ENCODE results near the gene IFIT5. TPM values are rescaled to one million over a fixed set of nuclear protein-coding genes. Genes with fewer than 3 reads are reported as not detected.
"Not testable (repeated sequence)": the region's sequence is repeated elsewhere in the genome, so short reads cannot be mapped to it uniquely, and the experiment has no call there.

The IFIT5 gene
- total RNA-seq, 1 donor from 2014 or later, result 42.9 TPM

DNA sequence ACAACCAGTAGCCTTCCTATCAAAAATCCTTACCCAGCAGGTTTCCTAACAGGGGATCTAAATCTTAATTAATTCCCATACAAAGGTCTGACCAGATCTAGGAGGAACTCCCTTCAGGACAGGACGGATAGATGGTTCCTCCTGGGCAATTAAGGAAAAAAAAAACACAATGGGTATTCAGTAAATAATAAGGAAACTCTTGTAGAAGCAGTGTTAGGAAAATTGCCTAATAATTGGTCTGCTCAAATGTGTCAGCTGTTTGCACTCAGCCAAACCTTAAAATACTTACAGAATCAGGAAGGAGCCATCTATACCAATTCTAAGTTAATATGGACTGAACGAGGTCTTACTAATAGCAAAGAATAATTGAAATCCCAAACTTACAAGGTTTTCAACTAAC is 3.2 kb upstream of the IFIT5 start:
- not testable (repeated sequence) for H3K27me3 Mint-ChIP-seq (ENCODE audit: low read depth, unreplicated experiment); H3K27me3 ChIP-seq (ENCODE audit: insufficient read depth, low read length); H3K9ac ChIP-seq (ENCODE audit: low read length); H3K36me3 ChIP-seq (ENCODE audit: insufficient read depth, low read length); DNase-seq (ENCODE audit: low read depth); H3K4me1 Mint-ChIP-seq (ENCODE audit: low read depth, unreplicated experiment); H3K4me1 ChIP-seq (ENCODE audit: insufficient read depth, low read length); H4K20me1 ChIP-seq (ENCODE audit: insufficient read depth, low read length); H3K9me3 ChIP-seq (ENCODE audit: insufficient read depth, low read depth, low read length); H2AFZ ChIP-seq (ENCODE audit: low read depth, low read length); H3K4me3 Mint-ChIP-seq (ENCODE audit: unreplicated experiment); H3K4me2 ChIP-seq (ENCODE audit: low read length); H3K27ac Mint-ChIP-seq (ENCODE audit: unreplicated experiment); FAIRE-seq; H3K4me3 ChIP-seq (ENCODE audit: insufficient read depth, low read depth, low read length); H3K27ac ChIP-seq (ENCODE audit: low read depth, low read length)
- Mint-ChIP-seq H3K9me3 (ENCODE audit: unreplicated experiment) (peaks cover 16% of the 10 kb centered on the region), H3K36me3 (ENCODE audit: low read depth, unreplicated experiment) (peaks cover 35% of the 10 kb centered on the region)
- peaks cover 11% of the 10 kb centered on the region for H3K79me2 ChIP-seq (ENCODE audit: insufficient read depth, low read length)

DNA sequence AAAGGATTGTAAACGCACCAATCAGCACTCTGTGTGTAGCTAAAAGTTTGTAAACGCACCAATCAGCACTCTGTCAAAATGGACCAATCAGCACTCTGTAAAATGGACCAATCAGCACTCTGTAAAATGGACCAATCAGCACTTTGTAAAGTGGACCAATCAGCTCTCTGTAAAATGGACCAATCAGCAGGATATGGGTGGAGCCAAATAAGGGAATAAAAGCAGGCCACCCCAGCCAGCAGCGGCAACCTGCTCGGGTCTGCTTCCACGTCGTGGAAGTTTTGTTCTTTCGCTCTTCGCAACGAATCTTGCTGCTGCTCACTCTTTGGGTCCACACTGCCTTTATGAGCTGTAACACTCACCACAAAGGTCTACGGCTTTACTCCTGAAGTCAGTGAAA is 2.1 kb upstream of the IFIT5 start:
- not testable (repeated sequence) for H3K9ac ChIP-seq (ENCODE audit: low read length); H2AFZ ChIP-seq (ENCODE audit: low read depth, low read length); H3K27me3 Mint-ChIP-seq (ENCODE audit: low read depth, unreplicated experiment); H3K9me3 ChIP-seq (ENCODE audit: insufficient read depth, low read depth, low read length); H3K36me3 ChIP-seq (ENCODE audit: insufficient read depth, low read length); H3K4me1 Mint-ChIP-seq (ENCODE audit: low read depth, unreplicated experiment); H3K4me1 ChIP-seq (ENCODE audit: insufficient read depth, low read length); H3K27ac Mint-ChIP-seq (ENCODE audit: unreplicated experiment); H3K27me3 ChIP-seq (ENCODE audit: insufficient read depth, low read length); H3K4me3 ChIP-seq (ENCODE audit: insufficient read depth, low read depth, low read length); H4K20me1 ChIP-seq (ENCODE audit: insufficient read depth, low read length); H3K4me2 ChIP-seq (ENCODE audit: low read length); FAIRE-seq; DNase-seq (ENCODE audit: low read depth); H3K27ac ChIP-seq (ENCODE audit: low read depth, low read length)
- H3K79me2 ChIP-seq (ENCODE audit: insufficient read depth, low read length), result peaks cover 13% of the 10 kb centered on the region
- Mint-ChIP-seq H3K9me3 (ENCODE audit: unreplicated experiment) (peaks cover 14% of the 10 kb centered on the region), H3K36me3 (ENCODE audit: low read depth, unreplicated experiment) (peaks cover 34% of the 10 kb centered on the region), H3K4me3 (ENCODE audit: unreplicated experiment) (peak overlapping the region; percentile 68)

DNA sequence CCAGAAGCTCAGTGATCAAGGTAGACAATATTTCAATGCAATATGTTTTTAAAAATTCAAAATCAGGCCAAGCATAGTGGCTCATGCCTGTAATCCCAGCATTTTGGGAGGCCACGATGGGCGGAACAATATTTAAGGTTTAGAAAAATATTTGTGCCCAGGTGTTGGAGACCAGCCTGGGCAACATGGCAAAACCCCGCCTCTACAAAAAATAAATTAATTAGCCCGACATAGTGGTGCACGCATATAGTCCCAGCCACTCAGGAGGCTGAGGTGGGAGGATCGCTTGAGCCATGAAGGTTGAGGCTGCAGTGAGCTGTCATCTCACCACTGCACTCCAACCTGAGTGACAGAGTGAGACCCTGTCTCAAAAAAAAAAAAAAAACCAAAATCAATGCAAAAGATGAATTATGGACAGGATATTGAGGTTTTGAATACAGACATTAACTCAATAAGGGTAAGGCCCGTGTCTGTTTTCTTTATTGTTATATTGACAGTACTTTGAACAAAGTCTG is 913 bp upstream of the IFIT5 start:
- peaks cover 14% of the 10 kb centered on the region for H3K9me3 Mint-ChIP-seq (ENCODE audit: unreplicated experiment)
- Histone ChIP-seq H3K27me3 (ENCODE audit: insufficient read depth, low read length) (no peaks in the 10 kb centered on the region), H2AFZ (ENCODE audit: low read depth, low read length) (no peak overlapping the region), H4K20me1 (ENCODE audit: insufficient read depth, low read length) (no peaks in the 10 kb centered on the region), H3K4me1 (ENCODE audit: insufficient read depth, low read length) (peaks cover 10% of the 10 kb centered on the region), H3K79me2 (ENCODE audit: insufficient read depth, low read length) (peaks cover 13% of the 10 kb centered on the region), H3K27ac (ENCODE audit: low read depth, low read length) (no peak overlapping the region), H3K4me2 (ENCODE audit: low read length) (peak overlapping the region; percentile 85), H3K4me3 (ENCODE audit: insufficient read depth, low read depth, low read length) (no peak overlapping the region), H3K36me3 (ENCODE audit: insufficient read depth, low read length) (no peaks in the 10 kb centered on the region), H3K9ac (ENCODE audit: low read length) (peak overlapping the region; percentile 95), H3K9me3 (ENCODE audit: insufficient read depth, low read depth, low read length) (no peaks in the 10 kb centered on the region)
- peaks cover 5% of the 10 kb centered on the region for H3K4me1 Mint-ChIP-seq (ENCODE audit: low read depth, unreplicated experiment)
- no peak for TF ChIP-seq EZH2 (IDR thresholded peaks at IDR 0.05; ENCODE audit: insufficient read depth, low read length)
- TF ChIP-seq, protein P1, sequence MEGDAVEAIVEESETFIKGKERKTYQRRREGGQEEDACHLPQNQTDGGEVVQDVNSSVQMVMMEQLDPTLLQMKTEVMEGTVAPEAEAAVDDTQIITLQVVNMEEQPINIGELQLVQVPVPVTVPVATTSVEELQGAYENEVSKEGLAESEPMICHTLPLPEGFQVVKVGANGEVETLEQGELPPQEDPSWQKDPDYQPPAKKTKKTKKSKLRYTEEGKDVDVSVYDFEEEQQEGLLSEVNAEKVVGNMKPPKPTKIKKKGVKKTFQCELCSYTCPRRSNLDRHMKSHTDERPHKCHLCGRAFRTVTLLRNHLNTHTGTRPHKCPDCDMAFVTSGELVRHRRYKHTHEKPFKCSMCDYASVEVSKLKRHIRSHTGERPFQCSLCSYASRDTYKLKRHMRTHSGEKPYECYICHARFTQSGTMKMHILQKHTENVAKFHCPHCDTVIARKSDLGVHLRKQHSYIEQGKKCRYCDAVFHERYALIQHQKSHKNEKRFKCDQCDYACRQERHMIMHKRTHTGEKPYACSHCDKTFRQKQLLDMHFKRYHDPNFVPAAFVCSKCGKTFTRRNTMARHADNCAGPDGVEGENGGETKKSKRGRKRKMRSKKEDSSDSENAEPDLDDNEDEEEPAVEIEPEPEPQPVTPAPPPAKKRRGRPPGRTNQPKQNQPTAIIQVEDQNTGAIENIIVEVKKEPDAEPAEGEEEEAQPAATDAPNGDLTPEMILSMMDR (IDR thresholded peaks at IDR 0.05; ENCODE audit: insufficient read depth, low read depth, low read length), result no peak
- H3K4me3 Mint-ChIP-seq (ENCODE audit: unreplicated experiment), result peak overlapping the region; percentile 91
- peaks cover 37% of the 10 kb centered on the region for H3K36me3 Mint-ChIP-seq (ENCODE audit: low read depth, unreplicated experiment)
- H3K27ac Mint-ChIP-seq (ENCODE audit: unreplicated experiment), result peak overlapping the region; percentile 96
- DNase-seq (ENCODE audit: low read depth), result no peak
- H3K27me3 Mint-ChIP-seq (ENCODE audit: low read depth, unreplicated experiment), result no peaks in the 10 kb centered on the region
- FAIRE-seq, result no peak

Data from astrocyte (in vitro differentiated cells and primary cell).